RWPE1 (cell line): Measurements from ENCODE around the gene HOXD13.

ENCODE experiments used
- CTCF ChIA-PET: fragments of 350-600 bp; sonication (Branson Sonifier 250); formaldehyde crosslinking; extraction: SDS; loops from one replicate; lab custom pipeline; 2021; lab: Yijun Ruan, JAX
- POLR2A ChIA-PET: fragments of 400-600 bp; formaldehyde crosslinking; extraction: SDS; loops from one replicate; lab custom pipeline; 2020; ENCODE audit warnings: antibody characterized with exemption; ENCODE audit not compliant: low non-redundant PET; lab: Yijun Ruan, JAX
- DNase-seq: peaks from one replicate; pipeline ENCODE4 v3.0.0; 2012; ENCODE audit warnings: low spot score
- H3K27ac ChIP-seq: fragments of 450-650 bp; 2 replicates; pipeline ENCODE4 v1.5.1; 2017
- CTCF ChIP-seq: fragments of 450-650 bp; conservative IDR thresholded peaks from 2 replicates; pipeline ENCODE4 v1.5.1; 2017; ENCODE audit warnings: low read depth, mild to moderate bottlenecking

The HOXD13 gene

GRCh38 chr2:176105730-176106580 lies 13.4 kb downstream of the HOXD13 start:
- ChIA-PET POLR2A (interaction anchor here (0.6 to 1.3 kb wide), 3 partner anchors 9 to 14 kb away, joined by 3 to 4 read pairs (median 3); no protein-coding TSS in a partner anchor), CTCF (interaction anchor here (0.6 kb wide), 1 partner anchor 365 kb away, joined by 3 read pairs; no protein-coding TSS in a partner anchor)

GRCh38 chr2:176106581-176107539 lies 14.3 kb downstream of the HOXD13 start, which contains the start of gene HOXD11:
Gene HOXD11 (plus strand): TSS chr2:176107280. CDS start chr2:176107356, 76 bp downstream.
- DNase-seq: peak; percentile 98
- no peak for TF ChIP-seq CTCF
- peak within 1 kb of the TSS; percentile 98 for H3K27ac ChIP-seq
- ChIA-PET CTCF (interaction anchor here (0.6 kb wide), 1 partner anchor 18 kb away, joined by 4 read pairs; no protein-coding TSS in a partner anchor), POLR2A (interaction anchor here (0.6 to 1.3 kb wide), 3 partner anchors 10 to 13 kb away, joined by 3 to 4 read pairs (median 3); no protein-coding TSS in a partner anchor)

More at GRCh38 chr2:176105730-176106580, 13.4 kb downstream of the HOXD13 start:
- TF ChIP-seq CTCF: no peak
- peak overlapping the region; percentile 98 for H3K27ac ChIP-seq
- DNase-seq: no peak

- ChIA-PET CTCF (no interaction called here), POLR2A (no interaction called here)
- DNase-seq: no peak
- H3K27ac ChIP-seq: peak overlapping the region; percentile 98
- no peak for TF ChIP-seq CTCF
Measured at GRCh38 chr2:176107731-176108181, 15.2 kb downstream of the HOXD13 start.

- CTCF ChIA-PET: interaction anchor here (0.6 to 1.4 kb wide), 2 partner anchors 12 to 17 kb away, joined by 4 to 7 read pairs; no protein-coding TSS in a partner anchor
- no peak for TF ChIP-seq CTCF
- POLR2A ChIA-PET: no interaction called here
- H3K27ac ChIP-seq: peak overlapping the region; percentile 98
- no peak for DNase-seq
Measured at GRCh38 chr2:176109192-176109901, 16.8 kb downstream of the HOXD13 start.

GRCh38 chr2:176109946-176110345 lies 17.4 kb downstream of the HOXD13 start:
- ChIA-PET POLR2A (no interaction called here), CTCF (interaction anchor here (0.8 to 1.9 kb wide), 3 partner anchors 12 to 441 kb away, joined by 4 to 7 read pairs (median 6); no protein-coding TSS in a partner anchor)
- H3K27ac ChIP-seq: no peak overlapping the region
- no peak for DNase-seq
- TF ChIP-seq CTCF: no peak
